ENCODE data around the gene FARS2.

FARS2 gene

GRCh38 chr6:5435449-5435848 lies 174.1 kb downstream of the FARS2 start:
- DNase-seq = no peak

GRCh38 chr6:5438922-5439584 lies 177.7 kb downstream of the FARS2 start:
- no peak for DNase-seq

GRCh38 chr6:5439749-5440148 lies 178.4 kb downstream of the FARS2 start:
- DNase-seq = no peak

GRCh38 chr6:5442319-5442718 lies 181.0 kb downstream of the FARS2 start:
- no peak for DNase-seq

GRCh38 chr6:5442916-5443315 lies 181.6 kb downstream of the FARS2 start:
- DNase-seq = no peak

- DNase-seq = no peak
These were observed 182.2 kb downstream of the FARS2 start for GRCh38 chr6:5443491-5443890.

GRCh38 chr6:5446362-5447075 lies 185.2 kb downstream of the FARS2 start:
- DNase-seq = no peak

- DNase-seq = no peak
These were observed 186.6 kb downstream of the FARS2 start for GRCh38 chr6:5447921-5448320.

- DNase-seq = no peak
These were observed 188.8 kb downstream of the FARS2 start for GRCh38 chr6:5450073-5450472.

GRCh38 chr6:5453546-5453945 lies 192.2 kb downstream of the FARS2 start:
- no peak for DNase-seq

- no peak for DNase-seq
These were observed 193.8 kb downstream of the FARS2 start for GRCh38 chr6:5455142-5455541.

- no peak for DNase-seq
These were observed 195.7 kb downstream of the FARS2 start for GRCh38 chr6:5457041-5457440.

GRCh38 chr6:5457983-5458683 lies 196.8 kb downstream of the FARS2 start:
- DNase-seq = no peak

GRCh38 chr6:5459346-5459745 lies 198.0 kb downstream of the FARS2 start:
- no peak for DNase-seq

GRCh38 chr6:5461365-5461764 lies 200.1 kb downstream of the FARS2 start:
- no peak for DNase-seq

- DNase-seq = no peak
These were observed 201.5 kb downstream of the FARS2 start for GRCh38 chr6:5462856-5463255.

- no peak for DNase-seq
These were observed 202.4 kb downstream of the FARS2 start for GRCh38 chr6:5463690-5464089.

GRCh38 chr6:5464099-5464885 lies 203.0 kb downstream of the FARS2 start:
- DNase-seq = no peak

- no peak for DNase-seq
These were observed 205.2 kb downstream of the FARS2 start for GRCh38 chr6:5466281-5467136.

GRCh38 chr6:5468586-5468985 lies 207.3 kb downstream of the FARS2 start:
- DNase-seq = no peak

- DNase-seq = no peak
These were observed 208.0 kb downstream of the FARS2 start for GRCh38 chr6:5469101-5469846.

- DNase-seq = peak; percentile 52
These were observed 209.7 kb downstream of the FARS2 start for GRCh38 chr6:5471044-5471443.

All from activated gamma-delta T cell treated with Interleukin-2 at 50 U/mL for 16 hours (primary cell).